HG03066 (cell line): ENCODE results near the gene IRS4.

ENCODE experiments used
- ATAC-seq: cut with Tn5 transposase; IDR thresholded peaks from one replicate; pipeline ENCODE4 v1.9.1; 2021; ENCODE audit warnings: low read depth; ENCODE audit not compliant: unreplicated experiment

The IRS4 gene

DNA sequence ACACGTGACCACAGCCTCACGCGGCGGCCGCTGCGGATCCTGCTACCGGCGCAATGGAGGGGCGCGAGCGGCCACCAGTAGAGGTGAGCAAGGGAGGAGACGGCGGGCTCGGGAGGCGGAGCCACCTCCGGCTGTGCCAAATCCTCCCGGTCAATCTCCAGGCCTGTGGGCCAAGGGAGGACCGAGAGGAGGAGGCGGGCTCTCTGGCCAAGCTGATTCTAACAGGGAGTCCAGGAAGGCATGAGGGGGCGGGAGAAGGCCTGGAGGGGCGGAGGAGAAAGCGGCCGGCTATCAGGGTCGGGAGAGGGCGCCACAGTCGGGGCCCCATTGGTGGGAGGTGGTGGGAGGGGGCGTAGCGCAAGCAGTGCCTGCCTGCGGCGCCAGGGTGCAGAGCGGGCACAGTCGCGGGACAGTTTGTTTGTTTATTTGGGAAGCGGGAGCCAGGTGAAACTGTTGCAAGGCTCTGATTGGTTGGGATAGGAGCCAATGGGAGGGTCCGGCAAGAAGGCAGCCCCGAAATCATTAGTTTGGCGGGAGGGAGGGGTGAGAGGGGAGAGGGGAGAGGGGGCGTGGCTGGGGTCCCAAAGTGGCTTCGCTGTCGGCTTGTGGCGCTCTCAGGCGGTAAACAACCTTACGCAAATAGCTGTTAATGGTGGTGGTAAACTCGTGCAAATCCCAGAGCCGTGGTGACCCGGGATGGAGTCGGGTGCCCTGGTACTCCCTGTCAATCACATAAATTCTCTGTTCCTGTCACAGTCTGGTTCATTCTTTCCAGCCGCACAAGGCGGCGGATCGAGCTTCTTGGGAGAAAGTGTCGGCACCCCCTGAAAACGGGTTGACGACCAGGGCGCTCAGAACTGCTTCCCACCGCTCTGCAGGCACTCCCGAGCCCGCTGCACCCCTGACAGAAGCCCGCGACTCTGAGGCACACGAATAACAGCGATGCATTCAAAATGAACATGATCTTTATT lies at the start of gene IRS4:
IRS4 (minus strand) TSS at position 55 of the 971 bp plus-strand sequence.
- ATAC-seq, result no peak

DNA sequence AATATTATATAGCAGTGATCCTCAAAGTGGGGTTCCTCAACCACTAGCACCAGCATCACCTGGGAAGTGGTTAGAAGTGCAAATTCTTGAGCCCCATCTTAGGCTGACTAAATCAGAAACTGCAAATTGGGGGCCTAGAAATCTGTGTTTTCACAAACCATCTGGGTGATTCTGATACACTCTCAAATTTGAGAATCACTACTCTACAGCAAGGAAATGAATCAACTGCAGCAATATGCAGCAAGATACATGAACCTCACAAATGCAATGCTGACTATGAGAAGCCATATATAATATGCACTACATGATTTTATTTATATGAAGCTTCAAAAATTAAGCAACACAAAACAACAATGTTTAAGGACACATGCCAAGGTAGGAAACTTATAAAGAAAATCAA lies 36.2 kb upstream of the IRS4 start:
- no peak for ATAC-seq

DNA sequence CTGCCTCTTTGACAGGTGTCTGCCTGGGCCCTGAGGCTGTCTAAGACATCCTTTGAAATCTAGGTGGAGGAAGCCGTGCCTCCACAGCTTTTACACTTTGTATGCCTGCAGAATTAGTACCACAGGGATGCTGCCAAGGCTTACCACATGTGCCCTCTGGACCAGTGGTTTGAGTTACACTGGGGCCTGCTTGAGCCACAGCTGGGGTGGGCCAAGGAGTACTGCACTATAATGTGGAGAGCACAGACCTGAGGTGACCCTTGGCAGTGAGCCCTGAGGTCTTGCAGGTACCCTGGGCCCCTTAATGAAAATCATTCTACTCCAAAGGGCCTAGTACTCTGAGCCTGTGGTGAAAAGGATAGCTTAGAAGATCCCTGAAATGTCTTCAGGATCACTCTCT lies 27.2 kb upstream of the IRS4 start:
- ATAC-seq, result no peak

DNA sequence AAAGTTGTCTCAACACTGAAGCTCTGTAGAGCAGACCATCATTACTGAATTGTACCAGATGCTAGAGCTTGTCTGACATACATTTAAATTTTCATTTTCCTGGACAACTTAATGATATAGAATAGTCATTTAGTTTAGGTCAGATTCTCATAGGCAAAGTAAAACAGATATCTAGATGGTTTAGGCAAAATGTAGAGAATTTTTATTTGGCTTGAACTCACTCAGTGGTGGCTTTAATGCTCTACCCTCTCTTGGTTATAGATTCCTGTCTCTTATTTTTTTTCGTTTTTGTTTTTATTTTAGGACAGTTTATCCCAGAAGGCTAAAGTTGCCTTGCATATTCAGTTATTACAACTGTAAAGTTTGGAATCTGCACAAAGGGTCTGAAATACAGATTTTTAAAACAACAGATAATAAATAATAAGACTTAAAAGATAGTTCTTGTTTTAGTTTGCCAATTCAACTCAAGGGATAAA lies 4.0 kb upstream of the IRS4 start:
- ATAC-seq, result no peak

DNA sequence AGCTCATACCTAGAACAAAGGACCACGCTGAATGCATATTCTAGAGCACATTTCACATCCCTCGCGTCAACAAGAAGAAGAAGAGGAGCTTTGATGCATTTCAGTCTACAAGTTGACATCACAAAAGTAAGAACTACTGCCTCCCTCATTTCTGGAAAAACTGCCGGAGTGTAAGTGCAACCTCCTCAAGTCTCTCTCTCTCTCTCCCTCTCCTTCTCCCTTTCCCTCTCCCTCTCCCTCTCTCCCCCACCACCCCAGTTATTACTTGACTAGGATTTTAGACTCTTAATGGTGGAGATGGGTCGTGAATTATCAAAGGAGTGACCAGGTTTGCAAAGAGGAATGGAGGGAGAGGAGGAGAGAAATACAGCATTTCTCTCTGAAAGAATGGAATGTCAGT lies 1.4 kb upstream of the IRS4 start:
- ATAC-seq, result no peak

DNA sequence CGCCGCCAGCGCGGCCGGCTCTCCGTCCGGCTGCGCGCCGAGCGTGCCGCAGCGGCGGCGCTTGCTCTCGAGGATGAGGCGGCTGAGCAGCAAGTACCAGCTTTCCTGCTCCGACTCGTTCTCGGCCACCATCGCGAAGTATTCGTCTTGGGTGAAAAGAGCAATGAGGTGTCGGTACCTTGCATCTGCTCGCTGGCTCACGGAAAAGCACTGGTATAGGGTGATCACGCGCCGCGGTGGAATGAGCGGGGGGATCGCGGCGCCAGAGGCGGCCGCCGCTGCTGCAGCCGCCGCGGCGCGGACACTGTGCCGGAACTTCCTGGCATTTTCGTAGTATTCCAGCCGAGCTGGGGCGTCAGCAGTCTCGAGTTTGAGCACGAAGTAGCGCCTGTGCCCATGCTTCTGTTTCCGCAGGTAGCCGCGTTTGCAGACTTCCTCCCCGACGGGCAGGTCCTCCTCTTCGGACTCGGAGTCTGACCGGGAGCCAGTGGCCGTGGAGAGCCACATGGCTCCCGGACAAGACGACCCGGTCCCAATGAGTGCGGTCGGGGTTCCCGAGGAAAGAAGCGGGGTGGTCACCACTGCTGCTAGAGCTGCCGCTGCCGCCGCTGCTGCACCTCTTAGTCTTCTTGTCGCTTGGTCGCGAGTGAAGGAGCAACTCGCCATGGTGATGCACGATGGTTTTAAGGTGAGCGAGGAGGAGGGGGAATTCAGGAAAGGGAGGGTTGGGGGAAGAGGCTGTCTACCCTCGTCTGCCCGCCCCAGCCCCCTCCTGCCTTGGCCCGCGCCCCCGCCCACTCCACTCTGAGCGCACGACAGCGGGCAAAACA lies 469 bp downstream of the IRS4 start:
- no peak for ATAC-seq

DNA sequence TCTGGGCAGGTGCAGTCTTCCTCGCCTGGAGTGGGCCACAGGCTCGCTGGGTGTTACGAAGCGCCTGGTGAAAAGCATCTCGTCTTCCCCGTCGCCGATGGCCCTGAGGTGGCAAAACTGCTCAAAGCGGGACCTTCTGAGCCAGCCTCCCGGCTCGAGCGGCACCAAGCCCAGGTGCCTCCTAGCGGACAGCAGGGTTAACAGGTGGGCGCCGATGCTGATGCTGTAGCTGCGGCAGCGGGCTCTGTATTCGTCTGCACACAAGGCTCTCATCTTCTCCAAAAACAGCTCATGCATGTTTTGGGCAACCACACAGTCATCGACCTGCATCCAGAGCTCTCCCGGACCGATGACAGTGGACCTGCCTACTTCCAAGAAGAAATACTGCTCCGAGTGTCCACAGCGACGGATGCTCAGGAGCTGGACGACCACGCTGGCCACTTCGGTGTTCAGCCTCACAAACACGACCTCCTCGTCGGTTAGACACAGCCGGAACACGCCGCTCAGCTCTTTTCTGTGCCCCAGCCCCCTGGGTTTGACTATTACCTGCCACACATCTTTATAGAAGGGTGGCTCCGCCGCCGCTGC lies 1.2 kb downstream of the IRS4 start:
- ATAC-seq, result no peak

DNA sequence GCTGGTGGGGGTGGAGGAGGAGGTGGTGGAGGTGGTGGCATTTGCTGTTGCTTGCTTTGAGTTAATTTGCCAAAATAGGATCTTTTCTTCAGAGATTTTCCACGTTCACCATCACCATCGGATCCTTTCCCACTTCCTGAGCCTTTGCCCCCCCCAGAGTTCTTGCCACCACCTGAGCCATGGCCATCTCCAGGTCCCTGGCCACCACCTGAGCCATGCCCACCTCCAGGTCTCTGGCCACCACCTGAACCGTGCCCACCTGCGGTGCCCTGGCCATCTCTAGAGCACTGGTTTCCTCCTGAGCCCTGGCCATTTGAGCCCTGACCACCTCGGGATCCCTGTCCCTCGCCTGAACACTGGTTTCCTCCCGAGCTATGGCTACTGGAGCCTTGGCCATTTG lies 1.9 kb downstream of the IRS4 start:
- no peak for ATAC-seq

DNA sequence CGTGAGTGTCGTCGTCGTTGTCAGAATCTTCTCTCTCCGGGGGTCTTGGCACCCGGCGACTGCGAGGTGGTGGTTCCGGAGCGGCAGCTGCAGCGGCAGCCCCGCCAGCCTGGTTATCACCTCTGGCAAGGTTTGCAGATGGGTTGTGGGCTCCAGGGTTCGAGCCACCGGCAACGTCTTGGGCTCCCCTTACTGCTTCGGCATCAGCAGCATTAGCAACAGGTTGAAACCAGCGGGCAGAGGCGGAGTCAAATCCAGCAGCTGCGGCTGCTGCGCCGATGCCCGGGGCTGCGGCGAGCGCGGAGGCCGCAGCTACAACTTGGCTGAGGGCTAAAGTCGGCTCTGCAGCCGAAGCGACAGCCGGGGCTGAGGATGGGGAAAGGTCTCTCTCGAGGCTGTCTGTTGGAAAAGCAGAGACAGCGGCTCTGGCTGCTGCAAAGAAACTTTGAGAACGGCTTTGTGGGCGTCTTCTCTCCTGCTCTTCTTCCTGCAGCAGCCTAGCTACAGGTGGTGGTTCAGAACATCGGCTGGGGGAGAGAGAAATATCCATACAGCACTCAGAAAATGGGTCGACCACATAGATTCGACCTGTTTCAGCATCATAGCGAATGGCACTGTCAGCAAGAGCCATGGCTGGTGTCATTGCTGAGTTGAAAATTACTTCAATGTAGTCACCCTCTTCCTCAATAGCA lies 3.6 kb downstream of the IRS4 start:
- no peak for ATAC-seq

DNA sequence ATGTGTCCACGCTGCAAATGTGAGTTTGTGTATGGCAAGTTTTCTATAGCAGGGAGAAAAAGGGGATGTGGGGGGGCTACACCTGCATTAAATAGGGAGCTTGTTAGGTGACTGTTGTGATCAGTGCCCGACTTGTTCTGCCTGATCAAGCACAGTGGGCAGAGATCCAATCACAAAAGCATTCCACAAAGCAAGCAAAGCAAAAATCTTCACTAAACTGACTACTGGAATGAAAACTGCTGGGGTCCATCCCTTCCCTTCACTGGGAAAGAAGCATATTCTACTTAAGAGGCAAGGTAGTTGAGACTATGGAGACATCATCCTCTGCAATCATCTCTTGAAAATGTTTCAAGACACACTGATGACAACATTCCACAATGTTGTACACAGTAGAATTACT lies 5.2 kb downstream of the IRS4 start:
- ATAC-seq, result no peak

DNA sequence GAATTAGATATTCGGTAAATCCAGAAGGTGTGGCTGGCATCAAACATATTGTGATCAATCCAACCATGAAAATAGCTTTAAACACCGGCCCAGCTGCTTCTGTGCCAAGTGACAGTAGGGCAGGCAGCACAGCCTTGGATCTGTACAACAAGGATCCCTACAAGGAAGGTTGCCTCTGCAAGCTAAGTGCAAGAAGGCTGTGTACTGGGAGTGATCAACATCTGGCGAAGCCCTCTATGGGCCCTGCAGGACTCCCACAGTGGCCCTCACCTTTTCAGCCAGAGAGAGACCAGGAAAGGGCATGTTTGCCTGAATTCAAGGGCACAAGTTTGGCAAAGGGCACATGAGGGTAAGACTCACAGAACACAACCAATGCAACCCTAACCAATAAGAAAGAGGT lies 9.6 kb downstream of the IRS4 start:
- no peak for ATAC-seq

DNA sequence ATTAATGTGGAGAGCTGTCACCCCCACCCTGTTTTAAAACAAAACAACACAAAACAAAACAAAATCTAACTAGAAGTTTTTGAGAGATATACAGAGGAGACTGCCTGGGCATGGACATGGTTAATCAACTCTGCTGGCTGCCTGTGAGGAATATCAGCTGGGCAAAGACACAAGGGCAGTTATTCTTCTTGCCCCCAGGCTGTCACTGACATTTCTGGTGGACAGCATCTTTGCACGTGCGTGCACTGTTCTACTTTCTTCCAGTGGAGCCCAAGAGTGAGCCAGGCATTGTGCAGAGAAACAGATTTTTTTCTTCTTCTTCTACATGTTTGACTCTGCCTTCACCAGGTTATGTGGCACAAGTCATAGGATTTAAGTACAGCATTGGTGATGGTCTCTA lies 13.8 kb downstream of the IRS4 start:
- ATAC-seq, result no peak

DNA sequence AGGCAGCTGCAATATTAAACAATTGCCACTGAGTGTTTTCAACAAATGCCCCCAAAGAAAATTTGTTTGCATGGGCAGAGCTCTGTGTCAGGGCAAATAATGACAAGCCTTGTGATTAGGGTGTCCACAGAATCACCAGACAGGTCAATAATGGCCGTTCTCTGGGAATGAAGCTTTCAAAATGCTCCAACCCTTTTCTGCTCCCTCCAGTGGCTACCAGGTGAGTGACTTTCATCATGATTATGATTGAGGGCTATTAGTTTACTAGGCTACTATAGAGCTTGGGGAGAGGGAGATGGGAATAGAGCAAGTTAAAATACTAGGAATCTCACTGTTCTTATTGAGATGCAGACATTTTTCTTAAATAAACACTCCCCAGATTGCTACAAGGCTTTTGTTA lies 23.5 kb downstream of the IRS4 start:
- ATAC-seq, result no peak

DNA sequence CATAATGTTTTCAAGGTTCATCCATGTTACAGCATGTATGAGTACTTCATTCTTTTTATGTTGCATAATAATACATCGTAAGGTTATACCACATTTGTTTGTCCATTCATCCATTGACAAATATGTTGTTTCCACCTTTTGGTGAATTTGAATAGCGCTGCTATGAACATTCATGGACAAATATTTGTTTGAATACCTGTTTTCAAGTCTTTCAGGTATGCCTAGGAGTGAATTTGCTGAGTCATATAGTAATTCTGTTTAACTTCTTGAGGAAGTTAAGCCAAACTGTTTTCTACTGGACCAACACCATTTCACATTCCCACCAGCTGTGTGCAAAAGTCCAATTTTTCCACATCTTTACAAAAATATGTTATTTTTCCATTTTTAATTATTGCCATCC lies 31.5 kb downstream of the IRS4 start:
- ATAC-seq, result no peak

DNA sequence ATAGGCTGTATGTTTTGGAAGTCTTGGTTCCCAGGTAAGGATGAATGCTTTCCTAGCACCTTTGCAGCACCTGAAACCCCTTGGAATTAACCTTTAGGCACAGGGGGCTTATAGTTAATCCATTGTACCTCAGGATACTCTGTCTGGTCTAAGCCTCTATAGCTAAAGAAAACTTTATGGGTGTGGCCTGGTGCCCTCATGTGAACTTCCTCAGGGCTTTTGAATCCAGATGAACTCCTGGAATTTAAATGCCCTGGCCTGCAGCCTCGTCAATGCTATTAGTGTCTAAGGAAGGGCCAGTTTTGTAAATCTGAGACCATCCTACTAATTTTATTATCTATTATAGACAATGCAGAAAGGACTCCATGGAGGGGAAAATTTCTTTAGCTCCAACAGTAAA lies 33.8 kb downstream of the IRS4 start:
- ATAC-seq, result no peak

DNA sequence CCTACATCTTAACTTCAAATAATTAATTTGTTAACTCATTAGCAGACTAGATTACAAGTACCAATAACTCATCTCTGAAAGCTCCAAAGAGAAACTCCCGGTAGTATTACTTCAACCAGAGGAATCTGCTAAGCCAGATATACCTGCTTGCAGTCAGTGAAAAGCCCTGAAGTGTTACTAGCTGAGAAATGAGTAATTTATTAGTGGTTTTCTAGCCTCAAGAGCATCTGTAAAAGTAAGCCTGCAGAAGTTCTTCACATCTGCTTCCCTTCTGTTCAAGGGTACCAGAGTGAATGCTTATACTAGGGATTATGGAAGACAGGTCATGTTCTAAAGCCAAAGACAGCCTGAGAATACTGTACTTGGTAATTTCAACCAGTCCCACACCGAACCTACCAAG lies 34.7 kb downstream of the IRS4 start:
- ATAC-seq, result no peak

DNA sequence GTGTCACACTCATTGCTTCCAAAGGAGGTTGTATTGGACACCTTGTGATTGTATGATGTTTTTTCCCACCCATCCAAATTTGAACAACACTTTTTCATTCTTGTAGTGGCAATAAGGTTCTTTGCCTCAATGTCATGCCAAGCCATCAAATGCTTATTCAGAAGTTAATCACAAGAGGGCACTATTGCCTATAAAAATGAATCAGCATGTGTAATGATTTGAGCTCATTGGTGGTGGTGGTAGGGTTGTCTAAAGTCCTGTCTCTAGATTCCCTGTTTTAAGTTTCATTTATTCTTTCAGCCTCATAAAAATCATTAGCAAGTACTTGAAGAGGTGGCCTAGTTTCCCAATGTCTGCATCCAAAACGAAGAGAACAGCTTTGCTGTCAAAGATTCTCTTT lies 37.0 kb downstream of the IRS4 start:
- no peak for ATAC-seq

DNA sequence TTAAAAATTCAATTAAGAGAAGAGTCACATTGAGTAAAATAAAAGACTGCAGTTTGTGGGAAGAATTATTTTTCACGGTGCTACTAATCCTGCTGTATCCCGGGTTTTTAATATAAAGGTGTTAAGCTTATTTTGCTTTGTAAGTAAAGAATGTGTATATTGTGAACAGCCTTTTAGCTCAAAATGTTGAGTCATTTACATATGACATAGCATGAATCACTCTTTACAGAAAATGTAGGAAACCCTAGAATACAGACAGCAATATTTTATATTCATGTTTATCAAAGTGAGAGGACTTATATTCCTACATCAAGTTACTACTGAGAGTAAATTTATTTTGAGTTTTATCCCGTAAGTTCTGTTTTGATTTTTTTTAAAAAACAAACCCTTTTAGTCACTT lies 39.7 kb downstream of the IRS4 start:
- no peak for ATAC-seq
